Uterus (tissue), 2 donors: ENCODE data around the gene AP2A2.

Source experiments
- CTCF ChIP-seq, 4 experiments: fragments of 200-600 bp in 2 of 4; fragments of 450-650 bp in 2 of 4; sonication (generic) in 2 of 4; IDR thresholded peaks; one replicate each; pipeline ENCODE4 v1.5.1; 2016 to 2019; ENCODE audit warnings: antibody characterized with exemption in 4 of 4, mild to moderate bottlenecking in 2 of 4, moderate library complexity in 1 of 4
- POLR2A ChIP-seq, 2 donors: fragments of 450-650 bp; IDR thresholded peaks; one replicate each; pipeline ENCODE4 v1.6.1; 2016; ENCODE audit warnings: antibody characterized with exemption in 2 of 2, mild to moderate bottlenecking in 1 of 2, moderate library complexity in 1 of 2

GRCh38 chr11:972523-973211, 47.0 kb downstream of the AP2A2 start:
- no peak for TF ChIP-seq POLR2A (IDR thresholded peaks at IDR 0.05)
- TF ChIP-seq CTCF (IDR thresholded peaks at IDR 0.05) = no peak
